C4-2B (cell line): ENCODE measurements around the gene EHF.

Experiments used
- ZFX ChIP-seq: fragments of 450-650 bp; IDR thresholded peaks from 2 replicates; pipeline ENCODE4 v1.6.1; 2017
- TF ChIP-seq, protein P1 (sequence below): fragments of 450-650 bp; conservative IDR thresholded peaks from 2 replicates; pipeline ENCODE4 v1.5.1; 2017; ENCODE audit warnings: mild to moderate bottlenecking

DNA sequence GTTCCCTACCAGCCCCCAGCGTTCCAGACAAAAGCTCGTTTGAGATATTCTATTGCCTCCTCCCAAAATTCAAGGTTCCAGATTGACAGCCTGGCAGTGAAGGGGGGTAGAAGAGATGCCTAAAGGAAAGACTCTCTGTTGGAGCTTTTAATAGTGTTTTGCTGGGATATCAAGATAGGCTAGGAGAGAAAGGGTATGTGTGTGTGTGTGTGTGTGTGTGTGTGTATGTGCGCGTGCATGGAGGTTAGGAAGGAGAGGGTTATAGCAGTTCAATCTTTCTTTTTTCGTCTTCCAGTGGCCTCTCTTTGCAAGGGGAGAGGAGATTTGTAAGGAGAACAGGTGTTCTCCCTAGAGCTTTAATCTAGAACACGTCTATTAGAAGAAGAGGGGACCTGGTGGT lies 22.0 kb downstream of the EHF start:
- TF ChIP-seq, protein P1, sequence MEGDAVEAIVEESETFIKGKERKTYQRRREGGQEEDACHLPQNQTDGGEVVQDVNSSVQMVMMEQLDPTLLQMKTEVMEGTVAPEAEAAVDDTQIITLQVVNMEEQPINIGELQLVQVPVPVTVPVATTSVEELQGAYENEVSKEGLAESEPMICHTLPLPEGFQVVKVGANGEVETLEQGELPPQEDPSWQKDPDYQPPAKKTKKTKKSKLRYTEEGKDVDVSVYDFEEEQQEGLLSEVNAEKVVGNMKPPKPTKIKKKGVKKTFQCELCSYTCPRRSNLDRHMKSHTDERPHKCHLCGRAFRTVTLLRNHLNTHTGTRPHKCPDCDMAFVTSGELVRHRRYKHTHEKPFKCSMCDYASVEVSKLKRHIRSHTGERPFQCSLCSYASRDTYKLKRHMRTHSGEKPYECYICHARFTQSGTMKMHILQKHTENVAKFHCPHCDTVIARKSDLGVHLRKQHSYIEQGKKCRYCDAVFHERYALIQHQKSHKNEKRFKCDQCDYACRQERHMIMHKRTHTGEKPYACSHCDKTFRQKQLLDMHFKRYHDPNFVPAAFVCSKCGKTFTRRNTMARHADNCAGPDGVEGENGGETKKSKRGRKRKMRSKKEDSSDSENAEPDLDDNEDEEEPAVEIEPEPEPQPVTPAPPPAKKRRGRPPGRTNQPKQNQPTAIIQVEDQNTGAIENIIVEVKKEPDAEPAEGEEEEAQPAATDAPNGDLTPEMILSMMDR = no peak
- no peak for TF ChIP-seq ZFX
